COR-L47 (cell line): ENCODE results near the gene SELL.
"Not testable (repeated sequence)": the region's sequence is repeated elsewhere in the genome, so short reads cannot be mapped to it uniquely, and the experiment has no call there.

Experiments used
- DNase-seq: peaks from one replicate; lab custom pipeline; 2025; lab: John Stamatoyannopoulos, UW

Gene SELL

DNA sequence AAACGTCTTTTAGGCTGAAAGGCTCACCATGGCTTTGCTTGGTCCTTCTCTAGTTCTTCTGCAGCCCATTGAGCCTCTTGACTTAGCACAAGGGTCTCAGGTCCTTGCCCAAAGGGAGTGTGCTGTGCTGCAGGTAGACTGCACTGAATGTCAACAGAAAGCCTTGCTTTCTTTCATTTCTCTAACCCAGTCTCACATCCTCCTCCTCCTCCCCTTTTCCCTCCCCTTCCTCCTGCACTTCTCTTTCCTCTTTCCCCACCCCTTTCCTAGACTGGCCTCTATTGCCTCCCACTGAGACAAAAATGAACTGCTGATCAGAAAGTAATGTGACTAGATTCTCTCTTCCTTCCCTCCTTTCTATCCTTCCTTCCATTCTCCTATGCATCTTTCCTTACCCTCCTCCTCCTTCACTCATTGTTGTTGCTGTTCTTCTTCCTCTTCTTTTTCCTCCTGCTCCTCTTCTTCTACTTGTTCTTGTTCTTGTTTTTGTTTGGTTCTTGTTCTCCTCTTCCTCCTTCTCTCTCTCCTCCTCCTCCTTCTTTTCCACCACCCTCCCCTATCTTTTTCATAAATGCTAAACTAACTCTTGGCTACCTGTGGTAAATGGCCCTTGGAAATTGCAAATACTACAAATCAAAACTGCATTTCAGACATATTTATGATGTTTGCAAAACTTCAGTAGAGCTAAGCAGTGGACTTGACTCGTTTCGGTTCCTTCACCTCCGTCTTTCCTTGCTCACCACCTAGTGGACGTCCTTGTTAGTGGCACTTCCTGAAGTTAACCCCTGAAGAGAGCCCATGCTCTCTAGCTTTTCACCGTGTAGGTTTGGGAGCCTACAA is at the start of gene SELL:
Gene SELL (minus strand): TSS at position 152 of the 840 bp plus-strand sequence. CDS start 122 bp downstream, at position 30.
- DNase-seq: peak; percentile 36

GRCh38 chr1:169759038-169759437 is 47.6 kb upstream of the SELL start:
- DNase-seq: no peak

GRCh38 chr1:169753549-169753948 is 42.1 kb upstream of the SELL start:
- DNase-seq: no peak

DNA sequence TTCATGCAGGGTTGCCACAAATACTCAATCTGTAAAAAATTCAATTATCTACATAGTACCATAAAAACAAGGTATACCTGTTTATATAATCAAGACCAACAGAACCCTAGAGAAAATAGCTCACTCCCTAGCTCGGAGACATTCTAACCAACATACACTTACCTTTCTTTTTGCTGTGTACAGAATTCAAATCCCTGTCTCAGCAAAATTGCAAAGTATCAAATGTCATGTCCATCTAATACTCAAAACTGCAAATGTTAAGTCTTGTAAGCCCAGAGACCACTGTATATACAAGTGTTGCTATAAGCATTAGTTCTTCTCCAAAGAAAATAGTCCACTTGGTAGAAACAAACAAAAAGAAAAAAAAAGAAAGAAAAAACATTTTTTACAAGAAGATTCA is 38.6 kb upstream of the SELL start:
- no peak for DNase-seq

GRCh38 chr1:169746550-169746949 is 35.1 kb upstream of the SELL start:
- no peak for DNase-seq

- DNase-seq: no peak
These were observed 33.8 kb upstream of the SELL start for GRCh38 chr1:169745015-169745861.

DNA sequence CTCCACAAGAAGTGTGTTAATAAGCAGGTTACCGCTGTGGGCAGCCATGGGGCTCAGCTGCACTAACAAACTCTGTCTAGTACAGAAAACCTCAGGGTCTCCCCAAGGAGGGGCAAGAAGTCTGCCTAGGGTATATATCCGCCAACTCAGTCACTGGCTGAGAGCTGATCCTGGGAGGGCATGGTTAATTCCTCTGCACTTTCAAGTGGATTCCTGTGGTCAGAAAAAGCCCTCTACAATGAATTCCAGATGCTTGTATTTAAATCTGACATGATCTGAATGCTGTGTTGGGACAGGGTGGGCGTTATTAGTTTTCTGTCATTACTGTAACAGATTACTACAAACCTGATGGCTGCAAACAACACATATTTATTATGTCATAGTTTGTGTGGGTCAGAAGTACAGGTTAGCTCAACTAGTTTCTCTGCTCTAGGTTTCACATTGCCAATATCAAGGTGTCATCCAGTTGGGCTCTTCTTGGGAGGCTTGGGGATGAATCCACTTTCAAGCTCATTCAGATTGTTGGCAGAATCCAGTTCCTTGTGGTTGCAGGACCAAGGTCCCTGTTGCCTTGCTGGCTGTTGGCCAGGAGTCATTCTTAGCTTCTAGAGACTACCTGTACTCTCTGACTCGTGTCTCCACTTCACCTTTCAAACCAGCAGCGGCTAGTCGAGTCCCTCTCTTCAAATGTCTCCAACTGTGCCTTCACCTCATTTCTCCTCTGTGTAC is 30.4 kb upstream of the SELL start:
- no peak for DNase-seq

GRCh38 chr1:169739980-169740379 is 28.6 kb upstream of the SELL start:
- no peak for DNase-seq

DNA sequence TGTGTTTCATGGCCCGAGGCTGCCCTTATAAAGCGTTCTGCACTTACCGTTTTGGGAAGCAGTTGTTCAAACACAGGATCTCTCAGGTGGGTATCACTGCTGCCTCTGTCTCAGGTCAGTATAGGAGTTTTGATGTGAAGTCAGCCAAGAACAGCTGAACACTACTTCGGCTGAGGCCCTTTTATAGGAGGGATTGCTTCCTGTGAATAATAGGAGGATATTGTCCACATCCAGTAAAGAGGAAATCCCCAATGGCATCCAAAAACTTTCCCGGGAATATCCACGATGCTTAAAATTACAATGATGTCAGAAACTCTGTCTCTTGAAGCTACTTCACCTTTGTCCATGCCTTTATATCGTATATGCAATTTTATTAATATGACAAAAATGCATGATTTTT is 22.5 kb upstream of the SELL start, which contains the start of gene SELE:
Gene SELE (minus strand): TSS at position 156 of the 400 bp plus-strand sequence. CDS start 467 bp downstream, outside the sequence.
- no peak for DNase-seq

GRCh38 chr1:169731446-169731845 is 20.0 kb upstream of the SELL start:
- DNase-seq: peak; percentile 8

DNA sequence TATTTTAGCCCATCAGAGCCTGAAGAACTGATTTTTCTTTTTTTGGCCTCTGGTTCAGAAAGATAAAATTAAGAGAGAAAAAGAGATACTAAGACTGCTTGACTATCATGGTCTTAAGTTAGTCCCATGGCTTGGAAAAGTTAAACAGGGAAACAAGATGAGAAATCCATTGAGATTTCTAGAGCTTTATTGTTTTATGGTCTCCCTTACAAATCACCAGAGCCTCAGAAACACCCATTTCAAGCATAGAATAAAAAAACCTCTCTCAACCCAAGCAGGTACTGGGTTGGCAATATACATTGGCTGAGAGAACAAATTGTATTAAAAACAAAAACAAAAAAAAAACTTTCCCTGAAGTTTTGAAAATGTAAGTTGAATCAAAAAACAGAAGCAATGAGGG is 18.6 kb upstream of the SELL start:
- DNase-seq: no peak

DNA sequence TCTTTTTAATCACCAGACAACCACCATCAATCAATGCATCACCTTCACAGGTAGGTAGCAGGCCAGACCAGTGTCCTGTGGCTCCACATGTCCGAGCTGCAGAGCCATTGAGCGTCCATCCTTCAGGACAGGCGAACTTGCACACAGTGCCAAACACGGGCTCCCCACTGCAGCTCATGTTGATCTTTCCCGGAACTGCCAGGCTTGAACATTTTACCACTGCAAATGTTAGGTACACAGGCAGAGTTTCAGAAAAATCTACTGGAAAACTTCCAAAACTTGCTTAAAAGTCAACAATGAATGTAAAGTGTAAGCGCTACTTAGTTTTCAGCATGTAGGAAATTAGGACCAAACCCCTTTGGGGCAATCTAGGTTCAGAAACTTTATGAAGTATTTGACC is 15.9 kb upstream of the SELL start:
- no peak for DNase-seq

GRCh38 chr1:169726851-169727250 is 15.4 kb upstream of the SELL start:
- no peak for DNase-seq

GRCh38 chr1:169725930-169726329 is 14.5 kb upstream of the SELL start:
- DNase-seq: no peak

DNA sequence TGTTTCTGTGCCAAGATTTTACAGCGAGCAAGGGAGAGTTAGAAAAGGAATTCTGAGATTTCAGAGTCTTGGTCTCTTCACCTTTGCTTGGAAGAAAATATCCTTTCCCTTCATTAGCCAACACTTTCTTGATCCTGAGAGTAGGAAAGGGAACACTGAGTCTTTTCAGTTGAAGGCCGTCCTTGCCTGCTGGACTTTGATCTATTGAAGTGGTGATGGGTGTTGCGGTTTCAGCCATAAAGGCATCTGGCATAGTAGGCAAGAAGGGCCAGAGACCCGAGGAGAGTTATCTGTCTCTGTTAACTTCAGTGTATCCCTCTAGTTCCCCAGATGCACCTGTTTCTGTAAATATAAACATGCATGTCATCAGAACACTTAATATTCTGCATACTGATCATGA is 12.7 kb upstream of the SELL start:
- DNase-seq: no peak

DNA sequence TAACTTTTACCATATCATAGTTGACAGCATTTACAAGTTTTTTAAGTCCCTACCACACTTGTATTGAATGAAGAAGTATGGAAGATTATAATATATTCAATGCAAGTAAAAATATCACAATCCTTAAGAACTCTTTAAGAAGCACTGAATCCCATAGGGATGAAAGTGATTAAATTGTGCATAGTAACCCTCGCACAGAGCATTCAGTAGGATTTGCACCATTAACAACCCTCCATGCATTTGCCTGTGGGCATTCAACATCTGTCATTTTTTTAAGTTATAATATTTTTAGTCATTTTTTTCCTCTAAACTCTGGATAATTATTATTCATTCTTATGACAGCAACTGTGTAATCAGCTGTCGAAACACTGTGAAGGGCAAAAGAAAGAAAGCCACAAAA is 12.3 kb upstream of the SELL start:
- DNase-seq: no peak

- DNase-seq: no peak
These were observed 11.4 kb upstream of the SELL start for GRCh38 chr1:169722779-169723178.

GRCh38 chr1:169715100-169715499 is 3.7 kb upstream of the SELL start:
- DNase-seq: not testable (repeated sequence)

DNA sequence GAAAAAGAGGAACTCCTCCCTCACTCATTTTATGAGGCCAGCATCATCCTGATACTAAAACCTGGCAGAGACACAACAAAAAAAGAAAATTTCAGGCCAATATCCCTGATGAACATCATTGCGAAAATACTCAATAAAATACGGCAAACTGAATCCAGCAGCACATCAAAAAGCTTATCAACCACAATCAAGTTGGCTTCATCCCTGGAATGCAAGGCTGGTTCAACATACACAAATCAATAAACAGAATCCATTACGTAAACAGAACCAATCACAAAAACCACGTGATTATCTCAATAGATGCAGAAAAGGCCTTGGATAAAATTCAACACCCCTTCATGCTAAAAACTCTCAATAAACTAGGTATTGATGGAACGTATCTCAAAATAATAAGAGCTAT is 1.7 kb upstream of the SELL start:
- DNase-seq: not testable (repeated sequence)

- no peak for DNase-seq
These were observed 850 bp upstream of the SELL start for GRCh38 chr1:169712309-169712631.

- DNase-seq: no peak
These were observed 2.8 kb downstream of the SELL start for GRCh38 chr1:169708647-169709046.

DNA sequence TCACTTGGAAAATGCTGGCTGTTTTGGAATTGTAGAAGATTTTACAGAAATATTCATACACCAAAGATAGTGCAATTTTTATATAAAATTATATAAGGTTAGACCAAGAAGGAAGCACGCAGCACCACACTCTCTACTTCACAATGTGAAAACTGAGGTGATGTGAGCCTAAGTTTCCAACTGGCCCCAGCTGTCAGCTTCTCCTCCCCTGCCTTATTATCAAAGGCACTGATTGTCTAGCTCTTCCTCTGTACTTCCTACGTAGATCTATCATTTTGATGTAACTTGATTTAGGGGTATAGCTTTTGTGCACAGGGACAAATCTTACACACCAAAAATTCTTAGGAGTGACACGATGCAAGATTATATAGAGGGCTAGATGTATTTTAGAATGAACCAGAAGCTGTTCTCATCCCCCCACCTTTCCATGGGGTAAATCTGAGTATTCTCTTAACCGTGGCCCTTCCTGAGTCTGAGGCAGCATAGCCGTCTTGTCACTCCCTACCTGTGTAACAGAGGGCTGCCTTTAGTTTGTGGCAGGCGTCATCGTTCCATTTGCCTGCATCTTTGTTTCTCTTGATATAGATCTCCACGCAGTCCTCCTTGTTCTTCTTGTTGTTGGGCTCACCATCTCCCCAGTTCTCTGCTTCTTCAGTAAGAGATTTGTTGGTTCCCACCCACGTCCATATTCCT is 3.4 kb downstream of the SELL start:
- no peak for DNase-seq
